ENCODE data around the gene E2F4. TPM values are rescaled to one million over a fixed set of nuclear protein-coding genes. Genes with fewer than 3 reads are reported as not detected.

The E2F4 gene
- total and polyA plus RNA-seq, 2 of the 13 experiments (the other 11 are each of a cell fraction or from before 2014, with no cell fraction given) = 84.8 to 91.2 TPM

DNA sequence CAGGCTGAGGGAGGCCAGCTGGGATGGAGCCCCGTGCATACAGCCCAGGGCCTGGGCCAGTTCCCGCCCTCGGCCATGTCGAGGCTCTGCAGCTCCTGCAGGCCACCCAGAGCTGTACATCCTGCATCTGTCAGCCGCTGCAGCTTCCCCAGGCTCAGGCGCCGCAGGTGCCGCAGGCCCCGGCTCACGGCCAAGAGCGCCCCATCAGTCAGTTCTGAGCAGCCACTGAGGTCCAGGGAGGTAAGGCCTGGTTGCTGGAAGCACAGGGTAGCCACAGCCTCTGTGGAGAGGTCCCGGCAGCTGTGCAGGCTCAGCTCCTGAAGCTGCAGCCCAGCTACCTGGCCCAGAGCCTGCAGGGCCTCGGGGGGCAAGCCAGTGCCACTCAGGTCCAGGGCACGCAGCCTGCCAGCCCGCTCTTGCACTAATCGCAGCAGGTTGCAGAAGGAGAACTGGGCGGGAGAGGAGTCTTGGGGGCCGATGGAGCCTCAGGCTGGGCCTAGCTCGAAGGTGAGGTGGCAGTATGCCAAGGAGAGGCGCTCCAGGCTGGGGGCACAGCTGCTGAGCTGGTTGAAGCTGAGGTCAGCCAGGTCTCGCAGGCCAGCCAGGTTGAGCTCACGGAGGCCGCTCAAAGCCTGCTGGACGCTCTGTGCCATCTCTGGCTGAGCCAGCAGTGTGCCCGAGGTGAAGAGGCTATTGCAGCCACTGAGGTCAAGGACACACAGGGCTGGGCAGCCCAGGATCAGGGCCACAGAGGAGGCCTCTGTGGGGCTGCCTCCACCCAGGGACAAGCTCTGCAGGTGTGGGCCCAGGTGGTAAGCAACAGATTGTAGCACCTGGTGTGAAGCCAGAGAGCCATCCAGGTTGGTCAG is 18.3 kb downstream of the E2F4 start (continued):
- TF ChIP-seq RORA (CRISPR knock-in tag; IDR thresholded peaks at IDR 0.05) (no peak), ZEB1 (IDR thresholded peaks at IDR 0.05; ENCODE audit: insufficient replicate concordance, low read depth) (no peak), ELK4 (CRISPR knock-in tag; IDR thresholded peaks at IDR 0.05; ENCODE audit: borderline replicate concordance) (no peak), CEBPZ (IDR thresholded peaks at IDR 0.05; ENCODE audit: low read length) (no peak), ZFP37 (CRISPR knock-in tag; IDR thresholded peaks at IDR 0.05; ENCODE audit: borderline replicate concordance) (no peak), ATM (IDR thresholded peaks at IDR 0.05; ENCODE audit: borderline replicate concordance) (no peak), RBM39 (IDR thresholded peaks at IDR 0.05; ENCODE audit: low read depth, low read length, poor library complexity, severe bottlenecking) (no peak), ZNF780A (CRISPR knock-in tag; IDR thresholded peaks at IDR 0.05) (no peak), SAP130 (CRISPR knock-in tag; IDR thresholded peaks at IDR 0.05; ENCODE audit: low read depth) (no peak), FIP1L1 (IDR thresholded peaks at IDR 0.05; ENCODE audit: borderline replicate concordance, insufficient read depth, low read depth, low read length) (no peak), ZBTB3 (CRISPR knock-in tag; IDR thresholded peaks at IDR 0.05; ENCODE audit: borderline replicate concordance, low read depth) (no peak), ZZZ3 (CRISPR knock-in tag; IDR thresholded peaks at IDR 0.05; ENCODE audit: borderline replicate concordance) (no peak), ATF7-NPFF (CRISPR knock-in tag; IDR thresholded peaks at IDR 0.05; ENCODE audit: low read depth) (no peak; the same call in 1 of the 2 replicates), MYNN (CRISPR knock-in tag; IDR thresholded peaks at IDR 0.05; ENCODE audit: low read depth) (no peak), WIZ (CRISPR knock-in tag; IDR thresholded peaks at IDR 0.05) (no peak), ZSCAN30 (CRISPR knock-in tag; IDR thresholded peaks at IDR 0.05) (no peak), DRAP1 (CRISPR knock-in tag; IDR thresholded peaks at IDR 0.05) (no peak), ZNF615 (CRISPR knock-in tag; IDR thresholded peaks at IDR 0.05; ENCODE audit: borderline replicate concordance) (no peak), MED1 (CRISPR knock-in tag; IDR thresholded peaks at IDR 0.05) (no peak), NR3C1 (CRISPR knock-in tag; IDR thresholded peaks at IDR 0.05) (no peak)
- TF ChIP-seq, protein P1, sequence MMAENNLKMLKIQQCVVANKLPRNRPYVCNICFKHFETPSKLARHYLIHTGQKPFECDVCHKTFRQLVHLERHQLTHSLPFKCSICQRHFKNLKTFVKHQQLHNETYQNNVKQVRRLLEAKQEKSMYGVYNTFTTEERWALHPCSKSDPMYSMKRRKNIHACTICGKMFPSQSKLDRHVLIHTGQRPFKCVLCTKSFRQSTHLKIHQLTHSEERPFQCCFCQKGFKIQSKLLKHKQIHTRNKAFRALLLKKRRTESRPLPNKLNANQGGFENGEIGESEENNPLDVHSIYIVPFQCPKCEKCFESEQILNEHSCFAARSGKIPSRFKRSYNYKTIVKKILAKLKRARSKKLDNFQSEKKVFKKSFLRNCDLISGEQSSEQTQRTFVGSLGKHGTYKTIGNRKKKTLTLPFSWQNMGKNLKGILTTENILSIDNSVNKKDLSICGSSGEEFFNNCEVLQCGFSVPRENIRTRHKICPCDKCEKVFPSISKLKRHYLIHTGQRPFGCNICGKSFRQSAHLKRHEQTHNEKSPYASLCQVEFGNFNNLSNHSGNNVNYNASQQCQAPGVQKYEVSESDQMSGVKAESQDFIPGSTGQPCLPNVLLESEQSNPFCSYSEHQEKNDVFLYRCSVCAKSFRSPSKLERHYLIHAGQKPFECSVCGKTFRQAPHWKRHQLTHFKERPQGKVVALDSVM (CRISPR knock-in tag; IDR thresholded peaks at IDR 0.05) = peak; percentile 38; the same call in 1 of the 2 replicates
